Dermis microvascular lymphatic vessel endothelial cell (primary cell): ENCODE data around the gene RPIA. TPM values are rescaled to one million over a fixed set of nuclear protein-coding genes. Genes with fewer than 3 reads are reported as not detected.
"Not testable (repeated sequence)": the region's sequence is repeated elsewhere in the genome, so short reads cannot be mapped to it uniquely, and the experiment has no call there.

ENCODE experiments used
- DNase-seq, 2 donors: peaks; one replicate each; pipeline versions ENCODE4 v3.0.0 to v3.0.0-alpha.2; 2010; ENCODE audit warnings: low read depth in 2 of 2
- total RNA-seq: library from RNA; depleted of rRNA; stranded (reverse); fragments of >200 nt; gene quantifications from 2 replicates; pipeline ENCODE4 v1.2.1, GENCODE V29; 2014

The RPIA gene
- total RNA-seq, 1 donor from 2014 or later: 11.4 TPM

GRCh38 chr2:88773233-88774028 is 82.0 kb downstream of the RPIA start:
- not testable (repeated sequence) for DNase-seq

- not testable (repeated sequence) for DNase-seq
Observed at GRCh38 chr2:88789213-88789612, 97.7 kb downstream of the RPIA start.

GRCh38 chr2:88795932-88796331 is 104.5 kb downstream of the RPIA start:
- DNase-seq: peak in 1 of 2 donors; percentile 41

- not testable (repeated sequence) for DNase-seq
Observed at GRCh38 chr2:88796523-88796922, 105.0 kb downstream of the RPIA start.

- DNase-seq: not testable (repeated sequence)
Observed at GRCh38 chr2:88797164-88797563, 105.7 kb downstream of the RPIA start.

Other genes with a start within 250 kb of the RPIA start
- not detected in 2 replicates for gene FOXI3, start 239.0 kb upstream of the RPIA start, total RNA-seq
- 10.8 and 12.4 TPM in 2 replicates for gene EIF2AK3, start 64.2 kb upstream of the RPIA start, total RNA-seq